HUES64 (cell line): Measurements from ENCODE around the gene SERPINB6.

Source experiments
- H3K27ac ChIP-seq: 2 replicates; pipeline ENCODE4 v1.7.0; 2013; ENCODE audit warnings: low read depth, low read length, inconsistent platforms
- H3K27me3 ChIP-seq: 2 replicates; pipeline ENCODE4 v1.6.1; 2013; ENCODE audit warnings: mild to moderate bottlenecking, low read length; ENCODE audit not compliant: insufficient read depth
- H3K36me3 ChIP-seq: 2 replicates; pipeline ENCODE4 v1.6.1; 2013; ENCODE audit warnings: mild to moderate bottlenecking, low read length; ENCODE audit not compliant: insufficient read depth
- H3K4me1 ChIP-seq: 2 replicates; pipeline ENCODE4 v1.6.1; 2013; ENCODE audit warnings: mild to moderate bottlenecking, low read length, moderate library complexity; ENCODE audit not compliant: insufficient read depth
- H3K4me3 ChIP-seq: 2 replicates; pipeline ENCODE4 v1.5.1; 2013; ENCODE audit warnings: mild to moderate bottlenecking, low read length, moderate library complexity
- H3K9ac ChIP-seq: 2 replicates; pipeline ENCODE4 v1.6.1; 2013; ENCODE audit warnings: mild to moderate bottlenecking, low read depth, low read length
- H3K9me3 ChIP-seq: 2 replicates; pipeline ENCODE4 v1.6.1; 2013; ENCODE audit warnings: low read depth, low read length; ENCODE audit not compliant: insufficient read depth
- WGBS: fragments of 150-250, 120-280 bp; methylation state at CpG from one replicate; pipeline ENCODE4 v1.1.7; 2013; ENCODE audit warnings: missing lambda C conversion rate; 5-methylcytosine and 5-hydroxymethylcytosine counted together

SERPINB6 gene

DNA sequence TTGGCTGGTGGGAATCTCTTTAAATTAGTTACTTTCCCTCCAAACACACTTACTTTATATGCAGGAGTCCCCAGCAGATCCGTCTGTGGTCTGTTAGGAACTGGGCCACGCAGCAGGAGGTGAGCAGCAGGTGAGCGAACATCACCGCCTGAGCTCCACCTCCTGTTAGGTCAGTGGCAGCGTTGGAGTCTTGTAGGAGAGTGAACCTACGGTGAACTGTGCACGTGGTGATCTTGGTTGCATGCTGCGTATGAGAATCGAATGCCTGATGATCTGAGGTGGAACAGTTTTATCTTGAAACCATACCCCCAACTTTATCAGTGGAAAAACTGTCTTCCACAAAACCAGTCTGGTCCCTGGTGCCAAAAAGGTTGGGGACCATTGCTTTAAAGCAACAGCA, 5.0 kb downstream of the SERPINB6 start:
- H3K9me3 ChIP-seq = no peaks in the 10 kb centered on the region
- no peaks in the 10 kb centered on the region for H3K27me3 ChIP-seq
- no peak overlapping the region for H3K27ac ChIP-seq
- no peak overlapping the region for H3K4me3 ChIP-seq
- no peaks in the 10 kb centered on the region for H3K36me3 ChIP-seq
- no peak overlapping the region for H3K9ac ChIP-seq
- H3K4me1 ChIP-seq = peaks cover 19% of the 10 kb centered on the region; the same call in 1 of the 2 replicates
- WGBS = 54% methylated on average over 9 of the region's 9 CpGs

- Histone ChIP-seq H3K9ac (no peak overlapping the region), H3K4me1 (peaks cover 21% of the 10 kb centered on the region), H3K36me3 (no peaks in the 10 kb centered on the region), H3K27me3 (no peaks in the 10 kb centered on the region), H3K27ac (no peak overlapping the region), H3K4me3 (no peak overlapping the region), H3K9me3 (no peaks in the 10 kb centered on the region)
- WGBS = 97% methylated on average over 17 of the region's 17 CpGs
These were observed 6.4 kb downstream of the SERPINB6 start for GRCh38 chr6:2964793-2965505.

DNA sequence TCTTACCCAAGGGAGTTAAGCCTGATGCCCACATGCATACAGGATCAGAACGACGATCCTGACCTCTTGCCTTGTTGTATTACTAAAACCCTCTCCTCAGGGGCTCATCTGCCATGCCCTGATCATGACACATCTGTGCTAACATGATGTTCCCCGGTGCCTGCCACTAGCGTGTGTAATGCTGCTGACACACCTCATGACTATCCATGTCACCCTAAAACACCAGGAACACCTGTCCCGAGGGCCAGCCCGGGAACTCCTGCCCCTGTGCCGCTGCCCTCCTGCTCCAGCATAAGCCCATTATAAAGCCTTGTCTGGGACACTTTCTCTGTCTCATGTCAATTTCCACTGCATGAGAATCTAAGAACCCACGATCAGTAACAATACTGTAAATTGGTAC, 7.6 kb downstream of the SERPINB6 start:
- 94% methylated on average over 8 of the region's 8 CpGs for WGBS
- H3K9ac ChIP-seq = no peak overlapping the region

DNA sequence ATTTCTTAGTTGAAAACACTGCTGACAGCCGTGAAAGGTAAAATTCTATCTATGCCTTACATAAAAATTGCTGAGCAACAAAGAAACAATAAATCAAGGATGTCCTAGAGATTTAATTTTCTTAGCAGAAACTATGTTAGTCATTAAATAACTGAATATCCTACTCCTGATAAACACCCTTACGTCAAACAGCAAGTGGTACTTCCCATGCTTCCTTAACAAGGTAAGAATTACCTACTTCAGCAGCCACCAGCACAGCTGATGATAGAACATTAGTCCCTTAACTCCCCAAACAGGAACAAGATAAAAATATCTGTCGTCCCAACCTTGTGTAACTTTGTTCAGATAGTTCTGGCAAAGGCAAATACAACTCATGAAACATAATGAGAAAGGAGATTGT, 8.7 kb downstream of the SERPINB6 start:
- no peak overlapping the region for H3K4me3 ChIP-seq
- H3K4me1 ChIP-seq = peaks cover 27% of the 10 kb centered on the region
- H3K27me3 ChIP-seq = no peaks in the 10 kb centered on the region
- no peak overlapping the region for H3K27ac ChIP-seq
- no peak overlapping the region for H3K9ac ChIP-seq
- H3K9me3 ChIP-seq = no peaks in the 10 kb centered on the region
- 94% methylated on average over 2 of the region's 3 CpGs for WGBS
- no peaks in the 10 kb centered on the region for H3K36me3 ChIP-seq

More for the DNA sequence above, 7.6 kb downstream of the SERPINB6 start:
- H3K27ac ChIP-seq = no peak overlapping the region
- H3K9me3 ChIP-seq = no peaks in the 10 kb centered on the region
- H3K36me3 ChIP-seq = no peaks in the 10 kb centered on the region
- no peak overlapping the region for H3K4me3 ChIP-seq
- no peaks in the 10 kb centered on the region for H3K27me3 ChIP-seq
- peaks cover 27% of the 10 kb centered on the region for H3K4me1 ChIP-seq

DNA sequence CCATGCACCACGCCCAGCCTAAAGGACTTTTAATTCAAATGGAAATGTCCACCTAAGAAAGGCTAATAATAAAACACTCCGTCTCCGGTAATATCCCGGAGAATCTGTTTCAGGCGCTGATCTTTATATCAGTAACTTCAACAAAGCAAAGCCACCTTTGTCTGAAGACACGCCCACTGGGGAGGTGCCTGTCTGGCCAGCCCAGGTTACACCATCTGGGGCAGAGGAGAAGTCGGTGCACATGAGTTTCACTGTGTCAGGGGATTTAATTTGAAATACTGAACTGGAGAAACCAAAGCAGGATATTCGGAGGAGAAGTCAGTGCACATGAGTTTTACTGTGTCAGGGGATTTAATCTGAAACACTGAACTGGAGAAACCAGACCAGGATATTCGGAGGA, 9.4 kb downstream of the SERPINB6 start:
- Histone ChIP-seq H3K4me3 (no peak overlapping the region), H3K36me3 (no peaks in the 10 kb centered on the region), H3K4me1 (peaks cover 27% of the 10 kb centered on the region), H3K9ac (no peak overlapping the region), H3K27me3 (no peaks in the 10 kb centered on the region), H3K9me3 (no peaks in the 10 kb centered on the region), H3K27ac (no peak overlapping the region)
- WGBS = 84% methylated on average over 9 of the region's 9 CpGs

- Histone ChIP-seq H3K9me3 (no peaks in the 10 kb centered on the region), H3K4me3 (no peak overlapping the region), H3K9ac (no peak overlapping the region), H3K4me1 (peaks cover 25% of the 10 kb centered on the region), H3K27ac (no peak overlapping the region), H3K36me3 (no peaks in the 10 kb centered on the region), H3K27me3 (no peaks in the 10 kb centered on the region)
- WGBS = 85% methylated on average over 7 of the region's 7 CpGs
These were observed 9.9 kb downstream of the SERPINB6 start for GRCh38 chr6:2961506-2961905.

- Histone ChIP-seq H3K9ac (no peak overlapping the region), H3K27ac (no peak overlapping the region)
These were observed 10.4 kb downstream of the SERPINB6 start for GRCh38 chr6:2960935-2961334.

DNA sequence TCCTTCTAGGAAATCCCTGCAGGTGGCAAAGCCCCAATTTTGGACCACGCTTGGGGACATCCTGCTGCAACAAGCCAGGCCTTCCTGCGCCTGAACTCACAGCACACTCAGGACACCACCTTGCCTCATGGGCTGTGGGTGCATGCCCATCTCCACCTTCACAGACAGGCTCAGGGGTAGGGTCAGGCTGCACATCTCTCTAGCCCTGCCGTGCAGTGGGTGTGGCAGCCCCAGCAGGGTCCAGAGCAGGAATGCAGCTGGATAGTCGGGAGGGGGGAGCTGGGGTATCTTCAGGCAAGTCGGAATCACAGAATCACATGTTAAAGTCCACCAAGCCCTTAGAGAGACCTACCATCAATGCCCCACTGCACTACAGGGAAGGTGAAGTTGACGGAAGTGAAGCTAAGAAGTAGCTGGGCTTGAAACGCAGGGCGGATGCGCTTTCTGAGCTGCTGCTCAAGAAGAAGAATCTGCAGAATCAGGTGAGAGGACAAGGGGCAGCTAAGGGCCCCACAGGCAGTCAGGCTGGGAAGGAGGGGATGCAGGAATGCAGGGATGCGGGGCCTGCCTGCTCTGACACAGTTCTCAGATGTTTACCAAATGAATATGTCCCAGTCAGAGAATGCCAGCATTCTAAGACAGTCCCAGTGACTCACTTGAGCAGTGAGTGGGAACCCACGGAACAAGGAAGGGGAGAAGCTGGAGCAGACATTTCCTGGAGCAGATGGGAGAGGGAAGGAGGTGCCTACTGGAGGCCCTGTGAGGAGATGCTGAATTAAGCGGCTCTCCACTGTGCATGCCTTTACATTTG, 11.3 kb downstream of the SERPINB6 start:
- H3K36me3 ChIP-seq = no peaks in the 10 kb centered on the region
- no peak overlapping the region for H3K9ac ChIP-seq
- no peaks in the 10 kb centered on the region for H3K9me3 ChIP-seq
- H3K4me3 ChIP-seq = no peak overlapping the region
- peaks cover 19% of the 10 kb centered on the region for H3K4me1 ChIP-seq
- 60% methylated on average over 12 of the region's 12 CpGs for WGBS
- no peaks in the 10 kb centered on the region for H3K27me3 ChIP-seq
- H3K27ac ChIP-seq = no peak overlapping the region; the same call in 1 of the 2 replicates

More at GRCh38 chr6:2960935-2961334, 10.4 kb downstream of the SERPINB6 start:
- Histone ChIP-seq H3K4me1 (peaks cover 20% of the 10 kb centered on the region), H3K9me3 (no peaks in the 10 kb centered on the region), H3K4me3 (no peak overlapping the region), H3K27me3 (no peaks in the 10 kb centered on the region), H3K36me3 (no peaks in the 10 kb centered on the region)
- 86% methylated on average over 4 of the region's 4 CpGs for WGBS

DNA sequence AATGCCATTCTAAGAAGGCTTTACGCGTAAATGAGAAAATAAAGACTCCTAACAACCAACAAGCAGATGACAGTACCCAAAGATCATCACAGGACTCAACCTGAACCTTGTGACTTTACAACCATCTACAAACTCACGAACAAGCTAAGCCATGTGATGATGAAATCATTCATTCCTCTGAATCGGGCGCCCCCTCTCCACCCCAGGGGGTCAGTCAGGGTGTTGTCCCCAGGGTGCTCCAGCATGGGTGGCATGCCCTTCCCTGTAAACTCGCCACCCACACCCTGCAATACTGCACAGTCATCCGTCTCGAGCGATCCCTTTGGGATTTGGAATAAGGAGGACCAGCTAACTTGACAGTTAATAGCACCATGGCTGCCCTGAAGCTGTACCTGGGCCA, 12.6 kb downstream of the SERPINB6 start:
- Histone ChIP-seq H3K27ac (no peak overlapping the region), H3K4me1 (peaks cover 19% of the 10 kb centered on the region), H3K9ac (no peak overlapping the region), H3K4me3 (no peak overlapping the region), H3K9me3 (no peaks in the 10 kb centered on the region), H3K27me3 (no peaks in the 10 kb centered on the region), H3K36me3 (no peaks in the 10 kb centered on the region)
- WGBS = 93% methylated on average over 9 of the region's 9 CpGs

GRCh38 chr6:2958331-2958711, 13.0 kb downstream of the SERPINB6 start:
- WGBS = 93% methylated on average over 18 of the region's 18 CpGs
- Histone ChIP-seq H3K4me3 (no peak overlapping the region), H3K4me1 (peaks cover 19% of the 10 kb centered on the region), H3K27ac (no peak overlapping the region), H3K9ac (no peak overlapping the region), H3K36me3 (no peaks in the 10 kb centered on the region), H3K27me3 (no peaks in the 10 kb centered on the region), H3K9me3 (no peaks in the 10 kb centered on the region)

GRCh38 chr6:2957696-2958330, 13.6 kb downstream of the SERPINB6 start:
- 92% methylated on average over 11 of the region's 11 CpGs for WGBS
- no peak overlapping the region for H3K9ac ChIP-seq

More at GRCh38 chr6:2957696-2958330, 13.6 kb downstream of the SERPINB6 start:
- Histone ChIP-seq H3K27me3 (no peaks in the 10 kb centered on the region), H3K27ac (no peak overlapping the region), H3K9me3 (no peaks in the 10 kb centered on the region), H3K36me3 (no peaks in the 10 kb centered on the region), H3K4me3 (no peak overlapping the region), H3K4me1 (peaks cover 19% of the 10 kb centered on the region)
